ENCODE data around the gene AATF.
"Not testable (repeated sequence)": the region's sequence is repeated elsewhere in the genome, so short reads cannot be mapped to it uniquely, and the experiment has no call there.

The AATF gene

DNA sequence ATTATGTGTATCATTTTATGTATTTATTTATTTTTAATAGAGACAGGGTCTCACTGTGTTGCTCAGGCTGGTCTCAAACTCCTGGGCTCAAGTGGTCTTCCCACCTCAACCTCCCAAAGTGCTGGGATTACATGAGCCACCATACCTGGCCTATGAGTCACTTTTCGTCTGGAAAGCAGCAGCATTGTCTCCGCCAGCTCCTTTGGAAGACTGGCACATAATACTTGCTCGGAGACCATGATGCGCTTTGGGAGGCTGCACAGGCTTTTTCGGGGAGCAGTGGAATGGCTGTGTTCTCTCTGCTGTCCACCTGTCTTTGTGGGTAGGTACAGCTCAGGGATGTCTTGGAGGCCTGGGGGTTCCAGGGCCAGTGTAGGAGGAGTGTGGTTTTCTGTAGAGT is 102.2 kb downstream of the AATF start:
- DNase-seq (ENCODE audit: low read depth), result no peak

DNA sequence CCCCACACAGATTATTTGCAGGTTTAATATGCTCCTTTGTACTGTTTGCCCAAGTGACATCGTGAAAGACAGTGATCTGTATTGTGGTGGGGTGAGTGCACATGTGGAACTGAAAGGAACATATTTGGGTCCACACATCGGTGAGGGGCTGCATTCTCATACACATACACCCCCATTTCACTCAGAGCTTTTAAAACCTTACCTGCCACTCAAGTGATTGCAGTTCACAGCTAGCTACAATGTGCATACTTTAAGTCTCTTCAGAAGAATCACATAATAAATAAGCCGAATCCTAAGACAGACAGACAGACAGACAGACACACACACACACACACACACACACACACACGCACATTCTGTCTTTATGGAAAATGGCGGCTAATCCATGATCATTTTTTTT is 102.6 kb downstream of the AATF start:
- DNase-seq (ENCODE audit: low read depth), result no peak

DNA sequence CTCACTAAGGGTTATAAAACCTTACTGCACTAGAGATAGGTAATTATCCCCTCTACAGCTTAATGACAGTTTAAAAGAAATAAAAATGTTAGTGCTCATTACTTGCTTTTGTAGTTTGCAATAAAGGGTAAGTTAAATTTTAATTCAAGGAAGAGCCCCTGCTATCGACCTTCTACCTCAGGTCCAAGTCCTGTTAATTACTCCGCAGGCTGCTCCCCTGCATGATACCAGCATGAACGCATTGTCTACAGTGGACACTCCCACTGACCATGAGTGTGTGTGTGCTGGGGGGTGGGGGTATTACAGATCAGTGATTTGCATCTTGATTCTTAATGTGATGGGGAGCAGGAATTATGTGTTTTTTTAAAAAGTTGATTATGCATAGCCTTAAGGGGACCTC is 103.1 kb downstream of the AATF start:
- DNase-seq (ENCODE audit: low read depth), result no peak

DNA sequence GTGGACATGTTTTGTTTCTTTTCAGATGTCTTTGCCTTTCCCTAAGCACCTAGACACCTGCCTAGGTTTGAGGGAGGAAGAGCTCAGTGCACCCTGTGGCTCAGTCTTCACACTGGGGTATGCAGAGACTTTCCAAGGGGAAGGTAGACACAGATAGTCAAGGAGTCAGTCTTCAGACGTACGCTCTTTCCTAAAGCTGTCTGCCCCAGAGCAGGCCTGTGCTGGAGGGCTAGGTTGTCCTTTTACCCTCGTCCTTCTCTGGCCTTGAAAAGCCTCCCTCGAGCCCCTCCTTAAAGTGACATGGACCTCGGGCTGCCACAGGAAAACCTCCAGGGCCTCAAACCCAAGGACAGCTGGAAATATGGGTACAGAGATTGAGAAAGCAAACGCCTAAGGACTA is 103.7 kb downstream of the AATF start:
- DNase-seq (ENCODE audit: low read depth), result no peak

DNA sequence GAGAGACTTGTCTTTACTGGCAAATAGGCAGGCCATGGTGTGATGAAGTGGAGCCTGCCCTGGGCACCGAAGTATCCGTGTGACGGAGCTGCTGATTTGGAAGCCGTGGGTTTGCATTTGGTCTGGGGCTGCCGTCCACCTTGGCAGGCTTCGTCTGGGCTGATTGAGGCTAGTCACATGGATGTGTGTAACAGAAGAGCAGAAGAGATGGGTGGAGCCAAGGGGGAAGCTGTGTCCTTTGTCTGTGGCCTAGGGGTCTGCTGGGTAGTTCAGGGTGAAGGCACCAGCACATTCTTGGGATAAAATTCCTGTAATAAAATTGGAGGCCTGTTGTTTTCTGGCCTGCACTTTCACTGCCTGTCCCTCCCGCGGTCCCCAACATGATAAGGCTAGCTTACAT is 106.1 kb downstream of the AATF start:
- DNase-seq (ENCODE audit: low read depth), result no peak

GRCh38 chr17:37056622-37057021 is 107.9 kb downstream of the AATF start:
- DNase-seq (ENCODE audit: low read depth), result no peak

GRCh38 chr17:37059493-37059892 is 110.7 kb downstream of the AATF start:
- DNase-seq (ENCODE audit: low read depth), result no peak

DNA sequence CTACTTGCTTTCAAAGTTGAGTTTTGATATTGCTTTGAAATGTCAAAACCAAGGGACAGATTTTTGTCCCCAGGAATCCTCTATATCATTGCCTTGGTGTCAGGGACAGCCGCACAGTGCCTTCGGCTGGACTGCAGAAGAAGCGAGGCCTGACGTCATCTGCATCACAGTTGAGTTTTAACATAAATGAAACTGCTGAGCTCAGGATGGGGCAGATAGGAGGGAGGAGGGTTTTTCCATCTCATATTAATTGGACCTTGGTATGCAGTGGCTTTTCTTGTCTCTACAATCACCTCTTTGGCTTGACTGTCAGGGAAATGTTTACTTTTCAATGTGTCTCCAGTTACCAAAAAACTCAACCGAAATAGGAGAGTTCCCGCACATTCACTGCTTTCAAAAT is 111.3 kb downstream of the AATF start:
- no peak for DNase-seq (ENCODE audit: low read depth)

- no peak for DNase-seq (ENCODE audit: low read depth)
These were observed 112.2 kb downstream of the AATF start for GRCh38 chr17:37060928-37061327.

DNA sequence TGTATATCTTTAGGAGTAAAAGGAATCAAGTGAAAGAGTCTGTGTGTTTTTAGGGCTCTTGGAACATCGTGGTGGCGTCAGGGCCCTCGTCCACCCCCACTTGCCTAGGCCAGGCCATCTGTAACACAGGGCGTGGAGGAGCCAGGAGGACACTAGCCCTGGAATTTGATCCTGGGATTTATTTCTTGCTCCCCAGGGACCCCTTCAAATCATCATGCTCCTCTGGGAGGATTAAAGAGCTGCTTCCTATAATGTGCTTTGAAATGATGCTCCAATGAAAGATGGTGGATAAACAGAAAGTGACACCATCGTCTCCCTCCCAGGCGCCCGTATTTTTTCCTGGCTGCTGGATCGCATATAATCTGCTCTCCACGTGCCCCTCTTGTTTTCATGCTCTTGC is 113.3 kb downstream of the AATF start:
- no peak for DNase-seq (ENCODE audit: low read depth)

- DNase-seq (ENCODE audit: low read depth), result no peak
These were observed 115.5 kb downstream of the AATF start for GRCh38 chr17:37064206-37064605.

DNA sequence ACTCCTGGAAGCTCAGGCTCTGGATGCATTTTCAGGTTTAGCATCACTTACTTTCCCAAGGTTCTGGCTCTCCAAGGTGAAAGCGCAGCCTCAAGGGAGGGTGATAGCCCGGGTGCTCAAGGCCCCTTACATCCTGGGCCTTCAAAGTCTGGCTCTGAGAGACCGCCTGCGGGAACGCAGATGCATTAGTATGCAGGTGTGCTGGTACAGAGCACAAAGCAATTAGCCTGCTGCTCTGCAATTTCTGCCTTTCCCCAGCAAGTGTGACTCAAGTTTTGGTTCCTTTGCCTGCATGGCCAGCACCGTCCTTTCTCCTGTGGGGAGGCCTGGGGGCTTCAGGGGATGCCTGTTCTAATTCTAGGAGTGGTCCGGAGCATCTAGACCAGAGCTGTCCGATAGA is 116.2 kb downstream of the AATF start:
- no peak for DNase-seq (ENCODE audit: low read depth)

DNA sequence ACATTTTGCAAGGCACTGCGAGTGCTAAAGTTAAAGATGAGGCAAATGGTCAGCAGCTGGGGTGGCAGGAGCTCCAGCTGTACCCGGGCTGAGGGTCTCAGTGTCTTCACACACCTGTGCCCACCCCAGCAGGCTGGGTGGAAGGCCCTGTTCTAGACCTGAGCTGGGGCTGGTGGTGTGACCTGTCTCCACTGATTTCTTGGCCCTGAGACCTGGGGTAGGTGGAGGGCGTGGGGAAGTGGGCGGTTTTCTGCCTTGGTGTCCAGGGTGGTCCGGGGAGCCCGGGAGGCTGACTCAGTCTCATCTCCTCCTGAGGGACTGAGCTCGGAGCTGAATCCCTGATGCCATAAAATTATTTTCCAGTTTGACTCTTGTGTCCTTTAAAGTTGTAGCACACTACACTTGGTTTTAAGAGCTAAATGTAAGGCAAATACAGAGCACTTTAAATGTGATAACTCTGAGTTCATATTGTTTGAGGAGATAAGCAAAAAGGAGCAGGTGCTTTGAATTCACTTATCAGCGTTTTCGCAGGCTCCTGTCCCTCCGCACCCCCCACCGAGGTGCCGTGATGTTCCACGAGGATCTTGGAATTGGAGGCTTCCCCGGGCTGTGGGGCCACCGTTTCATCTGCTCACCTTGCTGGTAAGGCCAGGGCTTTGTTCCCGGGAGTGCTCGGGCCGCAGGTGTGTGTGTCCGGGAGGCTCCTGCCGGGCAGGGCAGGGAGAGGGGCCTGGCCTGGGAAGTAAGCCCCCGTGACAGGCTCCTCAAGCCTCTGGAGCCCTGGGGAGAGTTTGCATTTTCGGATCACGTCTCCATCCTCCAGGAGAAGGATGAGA is 117.0 kb downstream of the AATF start:
- DNase-seq (ENCODE audit: low read depth), result no peak

DNA sequence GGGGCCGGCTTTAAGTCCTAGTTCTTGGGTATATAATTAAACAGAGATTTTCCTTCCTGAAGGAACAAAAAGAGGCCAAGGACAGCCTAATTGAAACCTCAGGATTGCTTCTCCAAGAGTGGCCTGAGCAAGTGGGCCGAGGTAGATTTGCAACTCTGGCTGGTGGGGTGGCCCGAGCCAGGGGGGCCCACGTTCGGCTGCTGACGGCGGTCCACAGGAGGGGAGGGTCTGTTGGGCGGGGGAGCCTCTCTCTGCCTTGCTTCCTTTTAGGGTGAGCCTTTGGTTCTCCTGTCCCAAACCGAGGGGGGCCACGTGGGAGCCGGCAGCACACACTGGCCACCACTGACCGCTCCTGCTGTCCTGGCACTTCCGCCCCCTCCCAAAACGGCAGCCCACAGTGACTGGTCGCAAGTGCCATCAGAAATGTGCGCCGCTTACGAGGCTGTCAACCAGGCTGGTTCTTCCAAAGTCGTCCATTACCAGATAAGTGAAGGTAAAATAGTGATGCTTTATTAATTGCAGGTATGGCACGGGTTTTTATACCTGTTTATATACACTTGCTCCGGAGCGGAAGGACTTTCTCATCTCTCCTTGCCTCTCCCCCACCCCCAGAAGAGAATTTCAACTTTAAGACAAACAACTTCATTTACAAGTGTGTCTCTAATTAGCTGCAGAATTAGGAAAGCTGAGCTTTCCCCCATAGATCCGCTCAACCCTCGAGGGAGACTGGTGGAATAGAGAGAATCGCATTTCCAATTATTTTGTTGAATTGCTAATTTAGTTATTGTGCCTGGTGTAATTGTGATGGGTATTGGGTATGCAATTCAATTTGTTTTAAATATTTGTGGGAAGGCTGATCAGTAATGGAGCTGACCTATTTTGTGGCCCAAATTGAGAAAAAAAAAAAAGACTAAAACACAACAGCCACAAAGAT is 117.8 kb downstream of the AATF start:
- DNase-seq (ENCODE audit: low read depth), result no peak

GRCh38 chr17:37067555-37068111 is 118.9 kb downstream of the AATF start:
- DNase-seq (ENCODE audit: low read depth), result no peak

- no peak for DNase-seq (ENCODE audit: low read depth)
These were observed 119.5 kb downstream of the AATF start for GRCh38 chr17:37068266-37068665.

DNA sequence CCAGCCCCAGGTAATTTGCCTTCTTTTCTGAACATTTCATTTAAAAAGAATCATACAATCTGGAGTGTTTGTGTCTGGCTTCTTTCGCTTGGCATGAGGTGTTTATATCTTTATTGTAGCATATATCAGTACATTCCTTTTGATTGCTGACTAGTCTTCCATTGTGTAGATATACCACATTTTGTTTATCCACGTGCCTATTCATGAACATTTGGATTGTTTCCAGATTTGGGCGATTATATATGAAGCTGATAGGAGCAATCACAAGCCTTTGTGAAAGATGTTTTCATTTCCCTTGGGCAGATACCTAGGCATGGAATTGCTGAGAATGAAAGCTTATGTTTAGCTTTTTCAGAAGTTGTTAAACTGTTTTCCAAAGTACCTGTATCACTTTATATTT is 120.3 kb downstream of the AATF start:
- no peak for DNase-seq (ENCODE audit: low read depth)

DNA sequence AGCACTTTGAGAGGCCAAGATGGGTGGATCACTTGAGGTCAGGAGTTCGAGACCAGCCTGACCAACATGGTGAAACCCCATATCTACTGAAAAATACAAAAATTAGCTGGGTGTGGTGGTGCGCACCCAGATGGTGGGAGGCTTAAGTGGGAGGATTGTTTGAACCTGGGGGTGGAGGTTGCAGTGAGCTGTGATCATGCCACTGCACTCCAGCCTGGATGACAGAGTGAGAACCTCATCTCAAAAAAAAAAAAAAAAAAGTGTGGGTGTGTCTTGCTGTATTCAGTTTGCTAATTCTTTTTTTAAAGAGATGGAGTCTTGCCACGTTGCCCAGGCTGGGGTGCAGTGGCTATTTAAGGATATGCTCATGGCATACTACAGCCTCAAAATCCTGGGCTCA is 124.7 kb downstream of the AATF start:
- DNase-seq (ENCODE audit: low read depth), result not testable (repeated sequence)

GRCh38 chr17:37079065-37079708 is 130.4 kb downstream of the AATF start:
- no peak for DNase-seq (ENCODE audit: low read depth)

GRCh38 chr17:37079735-37080134 is 131.0 kb downstream of the AATF start:
- DNase-seq (ENCODE audit: low read depth), result no peak

DNA sequence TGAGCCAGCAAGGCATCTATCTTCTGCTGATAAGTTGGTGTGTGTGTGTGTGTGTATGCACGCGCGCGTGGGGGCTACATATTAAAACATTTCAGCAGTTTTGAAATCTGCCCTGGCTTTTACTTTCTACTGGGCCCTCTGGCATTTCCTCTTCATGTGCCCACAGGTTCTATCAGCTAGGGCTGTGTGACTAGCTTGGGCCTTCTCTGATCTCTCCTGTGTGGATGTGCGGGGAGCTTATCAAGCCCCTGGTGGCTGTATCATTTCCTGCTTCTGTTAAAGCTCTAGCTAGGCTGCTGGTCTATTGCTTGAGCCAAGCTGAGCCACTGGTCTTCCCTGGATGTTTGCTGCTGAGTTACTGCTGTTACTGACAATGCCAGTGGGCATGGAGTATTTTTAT is 132.5 kb downstream of the AATF start:
- no peak for DNase-seq (ENCODE audit: low read depth)

DNA sequence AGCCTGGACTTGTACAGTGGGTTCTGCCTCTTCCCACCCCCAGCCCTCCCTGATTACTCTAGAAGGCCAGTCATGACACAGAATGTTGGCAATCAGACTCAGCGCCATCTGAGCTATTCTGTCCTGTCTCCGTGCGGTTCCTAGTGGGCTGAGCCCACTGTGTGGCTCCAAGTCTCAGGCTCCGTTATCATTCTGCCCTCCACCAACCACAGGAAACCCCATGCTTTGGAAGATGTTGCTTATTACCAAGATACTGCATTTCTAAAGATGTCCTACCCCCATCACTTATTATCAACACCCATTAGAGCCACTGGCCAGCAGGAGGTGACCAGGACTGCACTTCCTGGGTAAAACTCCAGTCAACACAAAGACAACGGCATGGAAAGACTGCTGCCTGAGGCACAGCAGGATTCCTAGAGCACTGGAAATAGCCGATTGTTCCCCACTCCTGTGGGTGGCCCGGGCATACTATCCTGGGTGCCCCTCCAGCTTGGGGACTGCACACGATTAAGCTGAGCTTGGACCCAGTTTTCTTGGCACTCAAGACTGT is 133.6 kb downstream of the AATF start:
- DNase-seq (ENCODE audit: low read depth), result no peak

Measured in stimulated activated CD8-positive, alpha-beta memory T cell treated with anti-CD3 and anti-CD28 coated beads, Interleukin-15, amount 100 ng/mL, for 24 hours (primary cell).